ENCODE results near the gene RUNX2. TPM values are rescaled to one million over a fixed set of nuclear protein-coding genes. Genes with fewer than 3 reads are reported as not detected.

The RUNX2 gene
- total RNA-seq, 1 experiment from 2014 or later: 3.8 TPM

- CTCF ChIA-PET: no interaction called here
- ATAC-seq (no peak), DNase-seq (no peak)
- Histone ChIP-seq H3K4me2 (ENCODE audit: low read length) (no peak overlapping the region), H3K9ac (ENCODE audit: low read length) (no peak overlapping the region), H3K9me2 (replicated peaks; ENCODE audit: low read length) (no peaks in the 10 kb centered on the region), H3K4me3 (ENCODE audit: low read length) (no peak overlapping the region), H3K27ac (ENCODE audit: low read length) (no peak overlapping the region), H3K9me3 (ENCODE audit: low read length) (no peaks in the 10 kb centered on the region), H3K79me2 (ENCODE audit: low read length) (no peaks in the 10 kb centered on the region), H2AFZ (ENCODE audit: low read length) (no peak overlapping the region), H4K20me1 (ENCODE audit: low read length) (no peaks in the 10 kb centered on the region), H3K27me3 (ENCODE audit: low read length) (no peaks in the 10 kb centered on the region), H3K4me1 (ENCODE audit: insufficient read depth, low read length) (no peaks in the 10 kb centered on the region), H3F3A (ENCODE audit: low read length, unreplicated experiment) (no peaks in the 10 kb centered on the region), H3K36me3 (ENCODE audit: low read depth, low read length) (no peaks in the 10 kb centered on the region)
- intact Hi-C loops (cut with micrococcal nuclease): no loop called here
- no peak for TF ChIP-seq CTCF (conservative IDR thresholded peaks at IDR 0.05; ENCODE audit: low read depth, low read length)
- TF ChIP-seq EZH2phosphoT487 (IDR thresholded peaks at IDR 0.05; ENCODE audit: borderline replicate concordance, low read length): no peak
- no peak for TF ChIP-seq EZH2 (IDR thresholded peaks at IDR 0.05; ENCODE audit: low read length, unreplicated experiment)
- POLR2A ChIA-PET (ENCODE audit: unreplicated experiment): no interaction called here
- BruUV-seq (replicated peaks): no TSS peak
Measured at GRCh38 chr6:45344900-45345299, 16.8 kb downstream of the RUNX2 start.

DNA sequence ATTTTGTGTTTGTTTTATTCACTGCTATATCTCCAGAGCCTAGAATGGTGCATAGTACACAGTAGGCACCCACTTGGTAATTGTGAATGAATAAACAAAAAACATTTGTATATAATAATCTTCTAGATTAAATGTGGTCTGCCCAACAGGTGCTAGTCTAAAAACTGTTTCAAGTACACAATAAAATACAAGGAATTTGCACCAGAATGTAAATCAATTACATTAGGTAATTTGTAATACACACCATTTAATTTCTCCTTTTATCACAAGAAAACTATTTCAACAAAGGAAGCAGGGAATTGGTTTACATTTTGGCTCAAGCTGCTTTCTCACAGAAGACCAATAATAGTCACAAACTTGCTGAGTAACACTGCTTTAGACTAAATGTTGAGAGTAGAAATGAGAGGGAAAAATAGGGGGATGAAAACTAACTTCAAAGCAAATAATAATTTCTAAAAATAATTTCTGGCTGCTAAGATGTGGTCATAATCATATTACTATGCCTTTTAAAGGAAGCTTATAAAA is 22.1 kb downstream of the RUNX2 start:
- Histone ChIP-seq H4K20me1 (ENCODE audit: low read length) (no peaks in the 10 kb centered on the region), H3K4me3 (ENCODE audit: low read length) (no peak overlapping the region), H3F3A (ENCODE audit: low read length, unreplicated experiment) (no peaks in the 10 kb centered on the region), H3K27ac (ENCODE audit: low read length) (no peak overlapping the region), H2AFZ (ENCODE audit: low read length) (no peak overlapping the region), H3K9me3 (ENCODE audit: low read length) (no peaks in the 10 kb centered on the region), H3K79me2 (ENCODE audit: low read length) (no peaks in the 10 kb centered on the region), H3K4me1 (ENCODE audit: insufficient read depth, low read length) (peaks cover 5% of the 10 kb centered on the region), H3K9me2 (replicated peaks; ENCODE audit: low read length) (no peaks in the 10 kb centered on the region), H3K9ac (ENCODE audit: low read length) (no peak overlapping the region), H3K27me3 (ENCODE audit: low read length) (no peaks in the 10 kb centered on the region), H3K4me2 (ENCODE audit: low read length) (no peak overlapping the region), H3K36me3 (ENCODE audit: low read depth, low read length) (no peaks in the 10 kb centered on the region)
- CTCF ChIA-PET: no interaction called here
- intact Hi-C loops (cut with micrococcal nuclease): no loop called here
- TF ChIP-seq EZH2phosphoT487 (IDR thresholded peaks at IDR 0.05; ENCODE audit: borderline replicate concordance, low read length) (no peak), EZH2 (IDR thresholded peaks at IDR 0.05; ENCODE audit: low read length, unreplicated experiment) (no peak), CTCF (conservative IDR thresholded peaks at IDR 0.05; ENCODE audit: low read depth, low read length) (no peak)
- no peak for ATAC-seq
- DNase-seq: no peak
- POLR2A ChIA-PET (ENCODE audit: unreplicated experiment): no interaction called here
- no TSS peak for BruUV-seq (replicated peaks)

GRCh38 chr6:45351076-45351475 is 22.9 kb downstream of the RUNX2 start:
- no TSS peak for BruUV-seq (replicated peaks)

More at GRCh38 chr6:45351076-45351475, 22.9 kb downstream of the RUNX2 start:
- Histone ChIP-seq H3K9me3 (ENCODE audit: low read length) (no peaks in the 10 kb centered on the region), H4K20me1 (ENCODE audit: low read length) (no peaks in the 10 kb centered on the region), H3K4me2 (ENCODE audit: low read length) (no peak overlapping the region), H3K4me1 (ENCODE audit: insufficient read depth, low read length) (peaks cover 5% of the 10 kb centered on the region), H3K36me3 (ENCODE audit: low read depth, low read length) (no peaks in the 10 kb centered on the region), H3K27ac (ENCODE audit: low read length) (no peak overlapping the region), H3K9me2 (replicated peaks; ENCODE audit: low read length) (no peaks in the 10 kb centered on the region), H2AFZ (ENCODE audit: low read length) (no peak overlapping the region), H3F3A (ENCODE audit: low read length, unreplicated experiment) (no peaks in the 10 kb centered on the region), H3K79me2 (ENCODE audit: low read length) (no peaks in the 10 kb centered on the region), H3K27me3 (ENCODE audit: low read length) (no peaks in the 10 kb centered on the region), H3K9ac (ENCODE audit: low read length) (no peak overlapping the region), H3K4me3 (ENCODE audit: low read length) (no peak overlapping the region)
- intact Hi-C loops (cut with micrococcal nuclease): no loop called here
- CTCF ChIA-PET: no interaction called here
- POLR2A ChIA-PET (ENCODE audit: unreplicated experiment): no interaction called here
- DNase-seq: no peak
- TF ChIP-seq EZH2phosphoT487 (IDR thresholded peaks at IDR 0.05; ENCODE audit: borderline replicate concordance, low read length) (no peak), EZH2 (IDR thresholded peaks at IDR 0.05; ENCODE audit: low read length, unreplicated experiment) (no peak), CTCF (conservative IDR thresholded peaks at IDR 0.05; ENCODE audit: low read depth, low read length) (no peak)
- no peak for ATAC-seq

Measured in PC-3 (cell line).